NCI-H748 treated with DMSO at 0.1 percent for 48 hours (cell line): ENCODE results near the gene MYL5.
"Not testable (repeated sequence)": the region's sequence is repeated elsewhere in the genome, so short reads cannot be mapped to it uniquely, and the experiment has no call there.

Experiments
- DNase-seq: peaks from one replicate; lab custom pipeline; 2025; lab: John Stamatoyannopoulos, UW

The MYL5 gene

GRCh38 chr4:687048-687970, 13.0 kb downstream of the MYL5 start:
- DNase-seq, result no peak

DNA sequence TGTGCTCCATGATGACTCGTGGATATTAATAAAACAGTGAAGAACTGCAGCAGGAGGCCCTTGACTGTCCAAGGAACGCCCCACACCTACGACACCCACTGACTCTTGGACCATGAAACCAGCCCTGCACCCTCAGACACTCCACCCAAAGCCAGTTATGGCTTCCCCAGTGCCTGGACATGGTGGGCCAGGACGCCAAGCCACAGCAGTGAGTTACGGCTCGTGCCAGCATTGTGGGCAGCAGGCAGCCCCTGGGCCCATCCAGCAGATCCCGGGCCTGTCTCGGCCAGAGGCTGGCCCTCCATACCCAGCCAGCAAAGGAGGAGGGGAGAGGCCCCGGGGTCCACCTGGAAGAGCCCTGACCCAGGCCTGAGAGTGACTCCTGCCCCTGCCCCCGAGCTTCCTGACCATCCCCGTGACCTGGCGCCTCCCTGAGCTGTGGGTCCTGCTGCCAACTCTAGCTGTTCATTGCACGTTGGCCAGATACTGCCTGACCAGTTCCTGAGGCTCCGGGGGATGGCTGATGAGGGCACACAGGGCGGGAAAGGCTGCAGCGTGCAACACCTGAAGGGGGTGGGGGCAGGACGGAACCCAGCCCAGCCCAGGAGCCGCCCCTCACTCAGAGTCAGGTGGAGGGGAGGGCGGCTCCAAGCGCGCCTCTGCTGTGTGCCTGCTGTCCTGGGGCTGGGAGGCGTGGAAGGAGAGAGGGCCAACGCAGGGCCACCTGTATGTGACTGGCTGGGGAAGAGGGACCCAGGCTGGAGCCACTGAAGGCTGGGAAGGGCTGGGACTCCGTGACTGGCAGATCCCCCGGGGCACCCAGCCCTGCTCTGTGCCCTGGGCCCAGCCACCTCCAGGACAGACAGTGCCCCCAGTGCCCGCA, 13.9 kb downstream of the MYL5 start:
- DNase-seq, result no peak

- DNase-seq, result no peak
Measured at GRCh38 chr4:688854-689681, 14.7 kb downstream of the MYL5 start, which contains the start of gene SLC49A3. Gene SLC49A3 (minus strand): TSS chr4:689151. CDS start chr4:689127, 24 bp downstream.

GRCh38 chr4:689723-690122, 15.4 kb downstream of the MYL5 start:
- no peak for DNase-seq

DNA sequence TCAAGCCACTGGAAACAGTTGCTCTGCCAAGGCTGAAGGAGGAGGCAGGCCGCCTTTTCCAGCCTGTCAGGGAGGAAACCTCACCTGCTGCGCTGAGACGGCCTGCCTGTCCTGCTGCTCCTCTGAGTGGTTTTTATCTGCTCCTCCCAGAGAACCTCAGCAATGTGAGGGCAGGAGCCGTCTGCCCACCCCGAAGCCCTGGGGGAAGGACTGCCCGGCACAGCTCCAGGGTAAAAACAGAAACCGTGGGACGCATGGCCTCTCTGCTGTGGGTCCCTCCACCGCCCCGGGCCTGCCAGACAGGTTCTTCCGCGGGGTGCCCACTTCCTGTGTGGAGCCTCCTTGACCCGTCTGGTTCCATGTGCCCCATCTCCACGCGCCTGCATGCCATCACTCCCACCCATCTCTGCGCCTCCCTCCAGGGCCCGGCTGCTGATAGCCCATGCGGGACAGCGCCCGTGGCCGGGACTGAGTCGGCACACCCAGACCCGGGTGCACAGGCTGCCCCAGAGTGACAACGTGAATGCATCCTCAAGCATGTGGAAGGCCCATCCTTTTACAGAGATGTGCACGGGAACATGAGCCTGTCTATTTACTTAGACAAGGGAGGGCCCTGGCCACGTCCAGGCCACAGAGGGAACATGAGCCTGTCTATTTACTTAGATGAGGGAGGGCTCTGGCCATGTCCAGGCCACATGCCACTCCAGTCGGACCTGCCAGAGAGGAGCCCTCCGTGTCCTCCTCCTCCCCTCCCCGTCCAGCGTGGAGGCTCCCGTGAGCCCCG, 18.6 kb downstream of the MYL5 start:
- DNase-seq, result no peak

DNA sequence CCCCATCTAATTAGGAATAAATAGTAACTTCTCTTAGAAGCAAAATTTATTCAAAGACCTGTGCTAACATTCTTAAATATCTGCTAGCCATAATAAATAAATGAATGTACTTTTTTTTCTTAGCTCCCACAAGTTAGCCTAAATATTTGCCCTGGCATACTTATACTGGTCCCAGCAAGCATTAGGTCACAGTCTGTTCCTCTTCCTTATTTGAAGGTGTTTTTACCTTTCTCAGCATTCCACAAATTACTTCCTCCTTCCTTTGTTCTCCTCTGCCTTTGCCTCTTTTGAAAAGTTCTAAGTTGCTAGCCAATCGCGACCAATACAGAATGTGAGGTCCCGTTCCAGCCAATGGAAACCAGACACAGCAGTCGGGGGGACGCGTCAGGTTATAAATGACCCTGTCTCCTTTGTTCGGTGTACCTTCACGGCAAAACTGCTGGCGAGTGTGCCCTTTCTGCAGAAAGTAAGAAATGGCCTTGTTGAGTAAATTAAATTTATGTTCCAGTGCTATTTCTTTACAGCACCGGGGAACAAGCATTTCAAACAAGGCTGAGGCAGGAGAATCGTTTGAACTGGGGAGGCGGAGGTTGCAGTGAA, 20.1 kb downstream of the MYL5 start:
- DNase-seq, result not testable (repeated sequence)

- no peak for DNase-seq
Measured at GRCh38 chr4:699816-700580, 25.7 kb downstream of the MYL5 start.

GRCh38 chr4:700587-701264, 26.4 kb downstream of the MYL5 start:
- DNase-seq, result no peak

DNA sequence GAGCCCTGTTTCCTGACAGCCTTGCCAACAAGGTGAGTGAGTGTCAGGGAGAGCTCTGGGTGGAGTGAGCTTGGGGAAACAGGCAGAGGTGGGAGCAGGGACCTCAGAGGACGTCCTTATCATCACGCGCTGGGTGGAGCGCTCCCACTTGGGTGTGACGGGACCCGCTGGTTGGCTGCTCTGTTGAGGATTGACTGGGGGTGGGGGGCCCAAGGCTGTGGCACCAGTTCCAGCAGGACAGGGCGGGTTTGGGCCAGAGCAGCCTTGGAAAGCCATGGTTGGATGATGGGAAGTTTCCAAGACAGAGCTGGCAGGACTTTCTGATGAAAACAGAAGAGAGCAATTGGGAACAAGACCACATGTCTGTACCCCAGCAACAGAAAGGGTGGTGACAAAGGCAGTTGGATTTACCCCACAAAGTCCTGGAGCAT, 28.3 kb downstream of the MYL5 start:
- DNase-seq, result no peak

GRCh38 chr4:703336-704197, 29.2 kb downstream of the MYL5 start:
- no peak for DNase-seq

DNA sequence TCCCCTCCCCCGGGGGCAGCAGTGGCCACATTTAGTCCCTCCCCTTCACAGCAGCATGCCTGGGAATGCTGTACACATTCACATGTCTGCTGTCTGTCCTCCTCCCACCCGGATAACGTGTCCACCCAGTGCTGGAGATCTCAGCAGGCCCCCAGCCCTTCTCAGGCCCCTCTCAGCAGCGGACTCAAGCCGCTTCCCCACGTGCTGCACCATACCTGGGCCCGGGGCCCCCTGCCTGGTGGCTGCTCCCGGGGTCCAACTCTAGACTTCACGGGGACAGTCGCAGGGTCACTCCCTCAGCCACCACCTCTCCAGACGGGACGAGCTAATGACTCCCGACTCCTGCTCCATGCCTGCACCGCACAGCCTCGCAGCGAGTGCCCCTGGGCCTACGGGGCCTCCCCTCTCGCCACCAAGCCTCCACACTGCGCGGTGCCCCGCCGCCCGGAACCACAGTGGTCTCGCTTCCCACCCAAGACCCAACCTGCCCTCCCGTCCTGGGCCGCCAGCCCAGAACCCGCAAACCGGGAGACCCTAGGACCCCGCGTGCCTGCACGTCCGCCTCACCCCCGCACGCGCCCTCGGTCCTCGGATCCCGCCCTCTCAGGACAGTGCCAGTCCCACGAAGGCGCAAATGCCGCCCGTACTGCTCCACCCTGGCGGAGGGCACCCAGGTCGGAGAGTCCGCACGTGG, 30.0 kb downstream of the MYL5 start:
- no peak for DNase-seq

- DNase-seq, result no peak
Measured at GRCh38 chr4:704971-705277, 30.6 kb downstream of the MYL5 start.

- peak; percentile 6 for DNase-seq
Measured at GRCh38 chr4:705278-706082, 31.1 kb downstream of the MYL5 start, which contains the start of gene PCGF3. Gene PCGF3 (plus strand): TSS chr4:705832. CDS start chr4:733681, 27,849 bp downstream.

- DNase-seq, result not testable (repeated sequence)
Measured at GRCh38 chr4:706083-706633, 31.8 kb downstream of the MYL5 start.

DNA sequence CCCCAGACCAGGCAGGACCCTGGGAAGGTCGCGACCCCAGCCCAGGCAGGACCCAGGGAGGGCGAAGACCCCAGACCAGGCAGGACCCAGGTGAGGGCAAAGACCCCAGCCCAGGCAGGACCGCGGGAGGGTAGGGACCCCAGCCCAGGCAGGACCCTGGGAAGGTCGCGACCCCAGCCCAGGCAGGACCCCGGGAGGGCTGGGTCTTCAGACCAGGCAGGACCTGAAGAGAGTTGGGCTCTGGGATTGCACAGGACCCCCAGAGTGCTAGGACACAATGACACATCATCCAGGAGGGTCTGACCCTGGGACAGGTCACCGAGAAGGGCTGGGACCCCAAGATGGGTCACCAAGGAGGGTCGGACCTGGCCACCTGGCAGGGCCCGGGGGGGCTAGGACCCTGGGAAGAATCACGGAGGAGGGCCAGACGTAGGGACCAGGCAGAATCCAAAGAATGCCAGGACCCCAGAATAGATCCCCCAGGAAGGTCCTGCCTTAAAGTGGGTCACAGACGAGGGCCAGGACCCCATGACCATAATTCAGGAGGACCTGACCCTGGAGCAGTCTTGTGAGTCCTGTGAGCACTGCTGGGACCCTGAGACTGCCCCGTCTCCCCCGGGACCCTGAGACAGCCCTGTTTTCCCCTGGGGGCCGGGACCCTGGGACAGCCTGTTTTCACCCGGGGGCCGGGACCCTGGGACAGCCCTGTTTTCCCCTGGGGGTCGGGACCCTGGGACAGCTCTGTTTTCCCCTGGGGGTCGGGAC, 32.7 kb downstream of the MYL5 start:
- no peak for DNase-seq
